C4-2B (cell line): ENCODE measurements around the gene PARVG.

Source experiments
- ZFX ChIP-seq: fragments of 450-650 bp; IDR thresholded peaks from 2 replicates; pipeline ENCODE4 v1.6.1; 2017
- TF ChIP-seq, protein P1 (sequence below): fragments of 450-650 bp; conservative IDR thresholded peaks from 2 replicates; pipeline ENCODE4 v1.5.1; 2017; ENCODE audit warnings: mild to moderate bottlenecking

DNA sequence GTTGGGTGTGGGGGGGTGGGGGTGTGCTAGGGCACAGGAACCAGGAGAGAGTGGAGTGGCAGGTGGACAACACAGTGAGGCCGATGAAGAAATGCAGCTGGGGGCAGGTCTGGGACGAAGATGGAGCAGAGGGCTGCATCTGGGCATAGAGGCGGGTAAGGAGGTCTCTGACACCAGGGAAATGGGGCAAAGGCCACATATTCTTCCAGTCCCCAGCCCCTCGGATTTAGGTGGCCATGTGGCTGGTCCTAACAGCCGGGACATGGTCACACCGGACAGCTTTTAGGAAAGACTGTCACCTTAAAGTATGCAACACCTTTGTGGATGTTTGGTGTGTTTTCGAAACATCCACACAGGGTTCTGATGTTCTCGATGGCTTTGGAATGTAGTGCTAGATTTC lies 5.0 kb upstream of the PARVG start:
- TF ChIP-seq, protein P1, sequence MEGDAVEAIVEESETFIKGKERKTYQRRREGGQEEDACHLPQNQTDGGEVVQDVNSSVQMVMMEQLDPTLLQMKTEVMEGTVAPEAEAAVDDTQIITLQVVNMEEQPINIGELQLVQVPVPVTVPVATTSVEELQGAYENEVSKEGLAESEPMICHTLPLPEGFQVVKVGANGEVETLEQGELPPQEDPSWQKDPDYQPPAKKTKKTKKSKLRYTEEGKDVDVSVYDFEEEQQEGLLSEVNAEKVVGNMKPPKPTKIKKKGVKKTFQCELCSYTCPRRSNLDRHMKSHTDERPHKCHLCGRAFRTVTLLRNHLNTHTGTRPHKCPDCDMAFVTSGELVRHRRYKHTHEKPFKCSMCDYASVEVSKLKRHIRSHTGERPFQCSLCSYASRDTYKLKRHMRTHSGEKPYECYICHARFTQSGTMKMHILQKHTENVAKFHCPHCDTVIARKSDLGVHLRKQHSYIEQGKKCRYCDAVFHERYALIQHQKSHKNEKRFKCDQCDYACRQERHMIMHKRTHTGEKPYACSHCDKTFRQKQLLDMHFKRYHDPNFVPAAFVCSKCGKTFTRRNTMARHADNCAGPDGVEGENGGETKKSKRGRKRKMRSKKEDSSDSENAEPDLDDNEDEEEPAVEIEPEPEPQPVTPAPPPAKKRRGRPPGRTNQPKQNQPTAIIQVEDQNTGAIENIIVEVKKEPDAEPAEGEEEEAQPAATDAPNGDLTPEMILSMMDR: no peak
- TF ChIP-seq ZFX: no peak
